Stimulated activated naive CD8-positive, alpha-beta T cell treated with anti-CD3 and anti-CD28 coated beads, Interleukin-15, amount 100 ng/mL, for 72 hours (primary cell): ENCODE measurements around the gene SARDH.
"Not testable (repeated sequence)": the region's sequence is repeated elsewhere in the genome, so short reads cannot be mapped to it uniquely, and the experiment has no call there.

Source experiments
- ATAC-seq: fragments of 150-1000 bp; cut with Tn5 transposase; 2 replicates; pipeline ENCODE4 v1.10.0; 2021; ENCODE audit warnings: mild to moderate bottlenecking, moderate library complexity
- DNase-seq, 2 donors: peaks; one replicate each; pipeline ENCODE4 v3.0.0; 2021 to 2022
- H3K27ac Mint-ChIP-seq, 2 donors: one replicate each; pipeline ENCODE4 v1.8.0; 2022; ENCODE audit warnings: mild to moderate bottlenecking in 2 of 2, mixed read lengths in 2 of 2, moderate library complexity in 2 of 2
- H3K27me3 Mint-ChIP-seq: one replicate; pipeline ENCODE4 v1.8.0; 2022; ENCODE audit warnings: mixed read lengths
- H3K4me1 Mint-ChIP-seq: one replicate; pipeline ENCODE4 v1.8.0; 2022; ENCODE audit warnings: mild to moderate bottlenecking, mixed read lengths
- H3K4me3 Mint-ChIP-seq, 2 donors: one replicate each; pipeline ENCODE4 v1.8.0; 2022; ENCODE audit warnings: mild to moderate bottlenecking in 2 of 2, mixed read lengths in 2 of 2, moderate library complexity in 1 of 2
- H3K9me3 Mint-ChIP-seq, 2 donors: one replicate each; pipeline ENCODE4 v1.8.0; 2022; ENCODE audit warnings: mixed read lengths in 2 of 2

SARDH gene

DNA sequence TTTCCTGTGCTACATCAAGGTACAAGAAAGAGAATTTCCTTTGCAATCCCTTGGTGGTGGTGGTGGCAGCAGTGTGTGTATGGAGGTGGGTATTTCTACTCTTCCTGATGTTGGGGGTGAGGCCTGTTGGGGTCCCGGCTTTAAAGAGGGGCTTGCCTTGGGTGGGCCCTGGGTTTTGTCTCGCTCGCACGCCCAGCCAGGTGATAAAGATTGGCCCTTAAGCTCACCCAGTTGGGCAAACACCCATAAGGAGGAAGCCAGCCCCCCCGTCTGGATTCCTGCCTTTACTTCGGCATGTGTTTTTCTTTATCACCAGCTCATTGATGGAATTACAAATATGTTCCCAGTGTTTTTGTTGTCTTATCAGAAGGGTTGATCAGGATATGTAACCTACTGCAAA lies 16.0 kb upstream of the SARDH start:
- H3K4me3 Mint-ChIP-seq = no peak overlapping the region
- DNase-seq (no peak), ATAC-seq (no peak)
- H3K27ac Mint-ChIP-seq = no peak overlapping the region
- peaks cover 55% of the 10 kb centered on the region for H3K27me3 Mint-ChIP-seq
- H3K4me1 Mint-ChIP-seq = no peaks in the 10 kb centered on the region
- no peaks in the 10 kb centered on the region for H3K9me3 Mint-ChIP-seq

DNA sequence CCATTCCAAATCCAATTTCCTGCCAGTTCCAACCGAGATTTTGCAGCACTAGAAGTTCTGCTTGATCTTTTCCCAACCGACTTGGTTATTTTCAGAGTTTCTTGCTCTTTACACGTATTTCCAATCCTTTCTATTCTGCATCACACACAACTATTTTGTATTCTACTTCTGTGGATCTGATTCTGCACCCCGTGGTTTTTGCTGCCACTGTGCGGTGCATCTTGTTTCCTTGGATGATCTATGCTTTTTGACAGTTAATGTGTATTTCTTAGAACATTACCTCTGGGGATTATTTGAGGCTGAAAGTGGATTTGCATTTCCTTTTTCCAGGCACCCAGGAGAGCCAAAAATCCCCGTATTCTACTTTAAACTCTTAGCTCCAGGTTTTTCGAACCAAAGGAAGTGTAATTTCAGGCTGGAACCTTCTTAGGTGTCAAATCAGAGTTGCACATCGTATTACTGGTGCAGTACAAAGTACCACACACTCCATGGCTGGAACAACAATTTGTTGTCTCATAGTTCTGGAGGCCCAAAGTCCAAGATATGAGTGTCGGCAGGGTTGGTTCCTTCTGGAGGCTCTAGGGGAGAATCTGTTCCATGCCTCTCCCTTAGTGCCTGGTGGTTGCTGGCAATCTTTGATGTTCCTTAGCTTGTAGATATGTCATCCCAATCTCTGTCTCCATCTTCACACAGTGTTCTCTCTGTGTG lies 14.7 kb upstream of the SARDH start:
- no peak for ATAC-seq
- Mint-ChIP-seq H3K9me3 (no peaks in the 10 kb centered on the region), H3K27me3 (peaks cover 60% of the 10 kb centered on the region), H3K4me3 (no peak overlapping the region), H3K4me1 (no peaks in the 10 kb centered on the region), H3K27ac (peak overlapping the region in 1 of 2 donors; percentile 59)
- no peak for DNase-seq

DNA sequence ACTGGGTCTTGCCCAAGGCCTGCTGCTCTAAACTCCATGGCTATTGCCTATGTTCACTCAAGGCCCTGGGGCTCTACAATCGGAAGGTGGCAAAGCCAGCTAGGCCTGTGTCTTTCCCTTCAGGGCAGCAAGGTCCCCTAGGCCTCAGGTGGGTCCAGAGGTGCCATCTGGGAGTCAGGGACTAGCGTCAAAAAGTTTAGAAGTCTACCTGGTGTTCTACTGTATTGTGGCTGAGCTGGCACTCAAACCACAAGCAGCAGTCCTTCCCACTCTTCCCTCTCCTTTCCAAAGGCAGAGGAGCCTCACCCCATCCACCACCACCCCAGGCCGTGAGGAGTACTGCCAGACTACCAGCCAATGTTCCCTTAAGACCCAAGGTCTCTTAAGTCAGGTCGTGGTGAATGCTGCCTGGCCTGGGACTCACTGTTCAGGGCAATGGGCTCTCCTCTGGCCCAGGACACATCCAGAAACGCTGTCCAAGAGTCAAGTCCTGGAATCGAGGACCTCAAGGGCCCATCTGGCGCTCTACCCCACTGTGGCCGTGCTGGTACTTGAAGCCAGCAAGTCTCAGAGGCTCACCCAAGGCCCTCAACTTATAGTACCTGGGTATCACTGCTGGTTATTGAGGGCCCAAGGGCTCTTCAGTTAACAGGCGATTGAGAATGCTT lies 13.0 kb upstream of the SARDH start:
- ATAC-seq = no peak
- no peaks in the 10 kb centered on the region for H3K9me3 Mint-ChIP-seq
- peaks cover 77% of the 10 kb centered on the region for H3K27me3 Mint-ChIP-seq
- DNase-seq = no peak
- no peak overlapping the region for H3K4me3 Mint-ChIP-seq
- no peaks in the 10 kb centered on the region for H3K4me1 Mint-ChIP-seq
- peak overlapping the region in 1 of 2 donors; percentile 10 for H3K27ac Mint-ChIP-seq

DNA sequence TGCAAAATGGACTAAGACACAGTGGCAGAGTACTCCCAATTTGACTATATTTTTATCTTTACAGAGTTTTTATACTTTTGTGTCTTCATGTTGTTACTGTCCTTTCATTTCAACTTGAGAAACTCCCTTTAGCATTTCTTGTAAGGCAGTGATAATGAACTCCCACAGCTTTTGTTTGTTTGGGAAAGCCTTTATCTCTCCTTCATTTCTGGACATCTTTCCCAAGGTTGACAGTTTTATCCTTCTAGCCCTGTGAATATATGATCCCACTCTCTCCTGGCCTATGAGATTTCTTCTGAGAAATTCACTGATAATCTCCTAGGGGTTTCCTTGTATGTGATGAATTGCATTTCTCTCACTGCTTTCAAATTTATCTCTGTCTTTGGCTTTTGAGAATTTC lies 9.2 kb upstream of the SARDH start:
- Mint-ChIP-seq H3K9me3 (no peaks in the 10 kb centered on the region), H3K27ac (no peak overlapping the region), H3K4me3 (no peak overlapping the region), H3K4me1 (no peaks in the 10 kb centered on the region), H3K27me3 (peaks cover 43% of the 10 kb centered on the region)
- no peak for ATAC-seq
- DNase-seq = no peak

DNA sequence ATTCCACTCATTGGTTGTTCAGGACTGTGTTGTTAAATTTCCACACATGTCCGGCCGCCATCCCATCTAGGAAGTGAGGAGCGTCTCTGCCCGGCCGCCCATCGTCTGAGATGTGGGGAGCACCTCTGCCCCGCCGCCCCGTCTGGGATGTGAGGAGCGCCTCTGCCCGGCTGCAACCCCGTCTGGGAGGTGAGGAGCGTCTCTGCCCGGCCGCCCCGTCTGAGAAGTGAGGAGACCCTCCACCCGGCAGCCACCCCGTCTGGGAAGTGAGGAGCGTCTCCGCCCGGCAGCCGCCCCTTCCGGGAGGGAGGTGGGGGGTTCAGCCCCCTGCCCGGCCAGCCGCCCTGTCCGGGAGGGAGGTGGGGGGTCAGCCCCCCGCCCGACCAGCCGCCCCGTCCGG lies 6.4 kb upstream of the SARDH start:
- H3K27ac Mint-ChIP-seq, H3K4me1 Mint-ChIP-seq, H3K9me3 Mint-ChIP-seq, ATAC-seq, H3K4me3 Mint-ChIP-seq, DNase-seq: not testable (repeated sequence)
- peaks cover 22% of the 10 kb centered on the region for H3K27me3 Mint-ChIP-seq

DNA sequence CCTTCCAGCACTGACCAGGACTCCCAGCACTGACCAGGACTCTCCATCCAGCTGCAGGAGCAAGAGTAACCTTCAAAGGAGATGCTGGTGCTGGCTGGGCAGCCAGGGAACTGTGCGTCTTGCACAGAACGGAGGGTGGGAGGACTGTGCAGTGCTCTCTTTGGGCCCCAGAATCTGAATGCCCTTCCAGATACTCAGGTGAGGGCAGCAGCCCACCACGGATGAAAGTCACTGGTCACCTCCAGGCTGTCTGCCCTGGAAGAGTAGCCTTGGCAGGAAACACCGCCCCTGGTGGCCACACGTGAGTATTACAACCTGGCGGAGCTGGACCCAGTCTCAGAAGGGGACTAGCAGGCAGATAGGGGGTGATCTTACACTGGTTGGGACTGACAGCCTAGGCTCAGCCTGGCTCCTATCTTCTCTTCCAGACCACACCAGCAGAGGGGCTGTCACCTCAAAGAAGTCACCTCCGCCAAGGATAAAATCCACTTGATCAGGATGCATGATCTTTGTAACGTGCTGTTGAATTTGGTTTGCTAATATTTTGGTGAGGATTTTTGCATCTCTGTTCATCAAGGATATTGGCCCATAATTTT lies 4.8 kb upstream of the SARDH start:
- DNase-seq = peak; percentile 70 to 72

DNA sequence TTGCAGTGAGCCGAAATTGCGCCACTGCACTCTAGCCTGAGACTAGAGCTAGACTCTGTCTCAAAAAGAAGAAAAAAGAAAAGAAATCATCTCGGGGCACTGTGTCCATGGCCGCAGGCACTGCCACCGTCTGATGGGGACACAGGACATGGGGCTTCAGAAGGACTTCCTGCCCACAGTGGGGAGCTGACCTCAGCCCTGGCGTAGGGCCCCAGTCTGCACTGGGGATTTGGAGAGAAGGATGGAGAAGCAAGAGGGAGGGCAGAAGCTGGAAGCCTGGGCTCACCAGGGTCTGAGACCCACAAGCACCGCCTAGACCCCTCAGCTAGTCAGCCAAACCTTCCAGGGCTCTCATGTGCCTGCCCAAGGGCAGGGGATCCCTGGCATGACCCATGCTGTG lies 4.1 kb upstream of the SARDH start:
- H3K27ac Mint-ChIP-seq = no peak overlapping the region
- no peak overlapping the region for H3K4me3 Mint-ChIP-seq
- H3K4me1 Mint-ChIP-seq = peaks cover 18% of the 10 kb centered on the region
- ATAC-seq = no peak
- H3K27me3 Mint-ChIP-seq = peaks cover 11% of the 10 kb centered on the region
- H3K9me3 Mint-ChIP-seq = no peaks in the 10 kb centered on the region
- no peak for DNase-seq

More for the DNA sequence above, 4.8 kb upstream of the SARDH start:
- H3K4me3 Mint-ChIP-seq = no peak overlapping the region
- peaks cover 12% of the 10 kb centered on the region for H3K4me1 Mint-ChIP-seq
- H3K27ac Mint-ChIP-seq = no peak overlapping the region
- H3K9me3 Mint-ChIP-seq = no peaks in the 10 kb centered on the region
- peak; percentile 69 for ATAC-seq
- H3K27me3 Mint-ChIP-seq = peaks cover 18% of the 10 kb centered on the region

DNA sequence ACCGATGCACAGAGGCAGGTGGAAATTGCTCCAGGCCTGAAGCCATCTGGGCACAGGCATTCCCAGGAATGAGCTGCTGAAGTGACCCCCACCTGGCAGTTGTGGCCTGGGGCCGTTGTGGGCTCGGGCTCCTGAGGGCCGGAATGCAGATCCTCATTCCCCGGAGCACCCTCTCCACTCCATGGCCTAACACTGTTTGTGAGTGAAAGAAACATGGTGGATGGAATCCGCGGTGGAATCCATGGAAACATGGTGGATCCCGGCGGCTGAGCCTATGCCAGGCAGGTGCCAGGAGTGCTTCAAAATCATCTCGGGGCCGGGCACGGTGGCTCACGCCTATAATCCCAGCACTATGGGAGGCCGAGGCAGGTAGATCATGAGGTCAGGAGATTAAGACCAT lies 3.6 kb upstream of the SARDH start:
- Mint-ChIP-seq H3K27ac (no peak overlapping the region), H3K27me3 (peaks cover 6% of the 10 kb centered on the region), H3K4me1 (peaks cover 18% of the 10 kb centered on the region), H3K4me3 (no peak overlapping the region), H3K9me3 (no peaks in the 10 kb centered on the region)
- ATAC-seq (no peak), DNase-seq (no peak)

DNA sequence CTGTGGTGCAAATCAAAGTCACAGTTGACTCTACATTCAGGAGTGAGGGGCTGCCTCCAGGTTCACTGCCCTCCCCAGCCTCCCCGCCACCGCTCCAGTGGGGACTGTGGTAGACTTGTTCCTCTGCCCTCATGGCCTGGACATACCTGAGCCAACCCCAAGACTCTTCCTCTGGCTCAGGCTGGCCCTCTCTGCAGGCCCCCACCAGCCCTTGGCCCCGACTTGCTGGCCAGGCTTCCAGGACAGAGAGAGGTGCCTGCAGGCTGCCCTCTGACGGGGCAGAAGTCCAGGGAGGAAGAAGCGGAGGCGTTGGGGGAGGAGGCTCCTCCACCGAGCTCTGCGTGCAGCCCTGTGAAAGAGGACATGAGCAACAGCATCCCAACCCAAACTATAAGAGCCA lies 2.8 kb upstream of the SARDH start:
- H3K27me3 Mint-ChIP-seq = no peaks in the 10 kb centered on the region
- H3K9me3 Mint-ChIP-seq = no peaks in the 10 kb centered on the region
- no peak overlapping the region for H3K27ac Mint-ChIP-seq
- DNase-seq (no peak), ATAC-seq (no peak)
- peaks cover 18% of the 10 kb centered on the region for H3K4me1 Mint-ChIP-seq
- no peak overlapping the region for H3K4me3 Mint-ChIP-seq

DNA sequence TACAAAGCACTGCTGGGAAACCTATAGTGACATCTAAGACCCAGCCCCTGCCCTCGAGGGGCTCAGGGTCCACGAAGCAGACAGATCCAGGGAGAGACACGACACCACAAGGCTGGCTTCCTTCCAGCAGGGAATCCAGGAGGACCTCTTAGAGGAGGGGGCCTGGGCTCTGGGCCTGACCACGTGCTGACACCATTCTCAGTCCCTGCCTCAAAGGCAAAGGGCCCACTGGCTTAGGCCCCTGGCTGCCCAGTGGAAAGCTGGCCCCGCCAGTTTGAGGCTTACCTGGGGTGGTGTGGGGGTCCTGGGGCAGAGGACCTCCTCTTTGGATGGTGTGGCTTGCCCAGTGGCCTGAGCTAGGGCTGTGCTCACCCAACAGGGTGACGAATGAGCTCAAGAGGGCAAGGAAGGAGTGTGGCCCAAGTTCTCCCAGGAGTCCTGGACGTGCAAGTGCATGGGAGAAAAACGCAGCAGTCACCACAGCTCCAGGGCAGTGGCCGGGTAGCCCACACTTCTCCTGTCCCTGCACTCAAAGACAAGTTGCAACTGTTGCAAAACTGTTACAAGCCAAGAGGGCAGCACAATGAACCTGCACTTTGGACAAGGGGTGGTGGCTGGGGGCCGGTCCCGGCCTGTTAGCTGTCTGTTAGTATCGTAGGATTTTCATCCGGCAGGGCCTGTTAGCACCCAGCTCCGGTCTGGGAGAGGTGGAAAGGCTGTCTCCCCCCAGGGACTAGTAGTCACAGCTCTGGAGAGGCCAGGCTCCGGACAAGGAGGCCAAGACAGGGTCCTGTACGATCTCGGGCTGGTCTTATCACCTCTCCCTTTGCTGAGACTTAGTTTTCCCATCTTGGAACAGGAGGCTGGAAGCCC lies 1.5 kb upstream of the SARDH start:
- ATAC-seq = no peak
- no peaks in the 10 kb centered on the region for H3K9me3 Mint-ChIP-seq
- H3K27me3 Mint-ChIP-seq = no peaks in the 10 kb centered on the region
- no peak overlapping the region for H3K4me3 Mint-ChIP-seq
- H3K4me1 Mint-ChIP-seq = peaks cover 18% of the 10 kb centered on the region
- DNase-seq = no peak
- no peak overlapping the region for H3K27ac Mint-ChIP-seq

DNA sequence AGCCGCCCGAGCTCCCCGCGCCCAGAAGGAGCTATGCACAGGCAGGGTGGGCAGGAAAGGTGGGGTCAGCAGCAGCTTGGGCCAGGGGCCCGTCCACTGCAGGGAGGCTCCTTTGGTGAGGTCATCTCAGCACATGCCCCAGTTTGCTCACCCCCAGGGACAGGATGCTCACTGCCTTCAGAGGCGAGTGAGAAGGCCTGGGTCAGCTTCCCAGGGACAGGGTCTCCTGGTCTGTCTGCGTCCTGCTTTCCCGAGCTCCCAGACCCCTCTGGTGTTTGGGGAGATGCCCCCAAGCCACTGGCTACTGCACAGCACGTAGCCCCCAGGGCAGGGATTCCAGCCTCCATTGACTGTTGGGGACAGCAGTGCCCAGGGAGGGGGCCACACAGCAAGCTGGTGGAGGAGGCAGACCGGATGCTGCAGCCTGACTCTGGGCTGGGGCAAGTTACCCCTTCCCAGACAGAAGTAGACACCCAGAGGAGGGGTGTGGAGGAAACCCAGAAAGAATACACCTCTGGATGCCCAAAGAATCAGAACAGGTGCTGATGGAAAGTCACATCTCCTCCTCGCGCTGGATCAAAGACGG lies 581 bp upstream of the SARDH start:
- Mint-ChIP-seq H3K9me3 (no peaks in the 10 kb centered on the region), H3K4me3 (peak overlapping the region; percentile 45 to 74), H3K27me3 (no peaks in the 10 kb centered on the region), H3K27ac (no peak overlapping the region), H3K4me1 (peaks cover 18% of the 10 kb centered on the region)
- DNase-seq (no peak), ATAC-seq (no peak)

DNA sequence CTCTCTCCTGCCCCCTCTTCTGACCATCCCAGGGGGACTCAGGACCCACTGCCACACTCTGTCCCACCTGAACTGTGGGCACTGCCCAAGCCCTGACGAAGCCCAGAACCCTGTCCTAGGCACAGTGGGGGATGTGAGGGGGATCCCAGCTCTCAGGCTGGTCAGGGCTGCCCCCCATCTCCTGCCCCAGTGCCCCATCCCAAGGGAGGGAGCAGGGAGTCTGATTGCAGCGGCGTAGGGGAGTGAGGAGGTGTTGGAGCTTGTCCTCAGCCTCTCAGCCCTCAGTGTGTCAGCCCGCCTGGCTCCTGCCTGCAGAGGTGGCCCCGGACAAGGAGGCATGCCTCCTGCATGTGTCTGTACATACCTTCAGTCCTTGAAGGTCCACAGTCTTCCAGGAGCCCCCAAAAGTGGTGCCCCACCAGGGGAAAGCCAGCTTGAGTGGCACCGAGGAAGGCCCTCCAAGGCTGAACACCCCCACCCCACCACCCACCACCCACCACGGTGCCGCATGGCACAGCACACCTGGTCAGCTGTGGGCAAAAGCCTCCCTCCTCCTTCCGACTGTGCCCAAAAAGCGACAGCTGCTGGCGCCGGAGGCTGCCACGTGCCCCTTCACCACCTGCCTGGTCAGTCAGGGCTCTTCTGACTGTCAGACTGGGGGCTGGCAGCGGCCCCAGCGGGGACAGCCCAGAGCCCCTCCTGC lies 930 bp downstream of the SARDH start:
- H3K4me3 Mint-ChIP-seq = peak overlapping the region in 1 of 2 donors; percentile 74
- ATAC-seq (no peak), DNase-seq (no peak)
- peaks cover 18% of the 10 kb centered on the region for H3K4me1 Mint-ChIP-seq
- H3K27ac Mint-ChIP-seq = no peak overlapping the region
- no peaks in the 10 kb centered on the region for H3K27me3 Mint-ChIP-seq
- no peaks in the 10 kb centered on the region for H3K9me3 Mint-ChIP-seq

DNA sequence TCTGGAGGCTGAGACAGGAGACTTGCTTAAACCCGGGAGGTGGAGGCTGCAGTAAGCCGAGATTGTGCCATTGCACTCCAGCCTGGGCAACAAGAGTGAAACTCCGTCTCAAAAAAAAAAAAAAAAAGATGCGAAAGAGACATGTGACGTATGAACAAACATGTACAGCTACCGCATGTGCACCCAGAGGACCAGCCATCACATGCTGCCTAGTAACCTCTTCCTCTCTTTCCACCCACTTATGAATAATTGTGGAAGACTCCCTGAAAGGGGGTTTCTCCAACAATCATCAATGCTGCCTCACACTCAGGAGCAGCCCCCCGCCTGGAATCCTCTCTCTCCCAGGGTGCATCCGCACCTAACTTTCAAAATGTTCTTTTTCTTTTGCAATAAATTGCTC lies 2.2 kb downstream of the SARDH start:
- Mint-ChIP-seq H3K9me3 (no peaks in the 10 kb centered on the region), H3K27me3 (no peaks in the 10 kb centered on the region), H3K27ac (no peak overlapping the region), H3K4me3 (no peak overlapping the region), H3K4me1 (peaks cover 18% of the 10 kb centered on the region)
- ATAC-seq (no peak), DNase-seq (no peak)

DNA sequence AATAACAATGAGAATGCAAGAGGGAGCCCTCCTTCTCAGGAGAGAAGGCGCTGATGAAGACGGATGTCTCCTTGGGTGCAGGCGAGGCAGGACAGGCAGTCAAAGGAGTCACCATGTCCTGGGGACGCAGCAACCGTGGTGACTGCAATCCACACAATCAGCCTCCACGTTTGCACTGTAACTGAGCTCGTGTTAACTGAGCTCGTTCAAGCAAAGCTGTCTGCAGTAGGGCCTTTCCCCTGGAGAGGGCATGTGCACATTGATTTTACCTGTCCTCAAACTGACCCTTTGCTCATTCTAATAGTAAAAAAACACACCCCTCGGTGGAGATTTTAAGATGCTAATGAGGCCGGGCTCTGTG lies 2.8 kb downstream of the SARDH start:
- Mint-ChIP-seq H3K27ac (no peak overlapping the region), H3K4me1 (peaks cover 18% of the 10 kb centered on the region), H3K9me3 (no peaks in the 10 kb centered on the region), H3K27me3 (no peaks in the 10 kb centered on the region), H3K4me3 (no peak overlapping the region)
- ATAC-seq (no peak), DNase-seq (no peak)
